K562 (cell line): Measurements from ENCODE around the gene FBXO9. TPM values are rescaled to one million over a fixed set of nuclear protein-coding genes. Genes with fewer than 3 reads are reported as not detected.
A peak's percentile ranks its signal among the peaks of the same experiment; 100 is the strongest.

Source experiments
- ATAC-seq: fragments of 200-7000 bp; cut with Tn5 transposase; 3 replicates; pipeline ENCODE4 v1.9.1; 2020; ENCODE audit warnings: moderate library complexity
- BruUV-seq: library from RNA; stranded (reverse); fragments of 400-500 nt; replicated peaks from 2 replicates; lab custom pipeline; 2021; lab: Mats Ljungman, UMichigan
- CTCF ChIA-PET: fragments of 300-600 bp; formaldehyde crosslinking; extraction: SDS; loops from one replicate; lab custom pipeline; 2021; ENCODE audit warnings: low intra/inter-chr PET ratio; lab: Yijun Ruan, JAX
- POLR2A ChIA-PET: fragments of 300-600, 350-650 bp; sonication (Branson Sonifier 250); formaldehyde crosslinking; extraction: SDS; loops from one replicate; lab custom pipeline; 2021; ENCODE audit warnings: antibody characterized with exemption, inconsistent platforms; lab: Yijun Ruan, JAX
- DNase-seq, 4 experiments: peaks; one replicate each; pipeline versions ENCODE4 v3.0.0 to v3.0.0-alpha.2; 2011 to 2018; ENCODE audit warnings: low spot score in 3 of 4, mixed read lengths in 3 of 4; ENCODE audit errors: extremely low read depth in 1 of 4
- FAIRE-seq: peaks from 2 replicates; lab custom pipeline; 2011; peaks lifted over from hg19 to GRCh38; lab: Jason Lieb, UNC
- H2AFZ ChIP-seq: 2 replicates; pipeline ENCODE4 v1.6.0; 2011; ENCODE audit warnings: low read depth, low read length, control low read depth, inconsistent platforms
- H3K27ac ChIP-seq: fragments of 200-600 bp; 3 replicates; pipeline ENCODE4 v1.8.0; 2011; ENCODE audit warnings: low read depth, mild to moderate bottlenecking, control low read depth, inconsistent platforms, low read length, moderate library complexity, mixed read lengths; ENCODE audit errors: extremely low read depth
- H3K27me3 ChIP-seq, 2 experiments: fragments of 300-600 bp in 1 of 2; 2 replicates in 1 of 2; 3 replicates in 1 of 2; pipeline versions ENCODE4 v1.6.0 to v1.8.0; 2011; ENCODE audit warnings: inconsistent platforms in 2 of 2, low read length in 2 of 2, mild to moderate bottlenecking in 1 of 2, mixed read lengths in 1 of 2, moderate library complexity in 1 of 2; ENCODE audit not compliant: control insufficient read depth in 2 of 2, insufficient read depth in 2 of 2
- H3K36me3 ChIP-seq: fragments of 300-600 bp; 3 replicates; pipeline ENCODE4 v1.8.0; 2011; ENCODE audit warnings: mild to moderate bottlenecking, low read length, inconsistent platforms; ENCODE audit not compliant: control insufficient read depth, insufficient read depth
- H3K4me1 ChIP-seq, 2 experiments: fragments of 200-600 bp in 1 of 2; replicated peaks in 1 of 2; 2 replicates in 1 of 2; 3 replicates in 1 of 2; pipeline versions ENCODE4 v1.5.1 to v1.8.0; 2011; ENCODE audit warnings: inconsistent platforms in 2 of 2, low read length in 2 of 2, mild to moderate bottlenecking in 1 of 2, mixed read lengths in 1 of 2, moderate library complexity in 1 of 2; ENCODE audit not compliant: control insufficient read depth in 2 of 2, insufficient read depth in 2 of 2
- H3K4me2 ChIP-seq: 2 replicates; pipeline ENCODE4 v1.6.1; 2011; ENCODE audit warnings: low read length, control low read depth, inconsistent platforms, mixed read lengths; ENCODE audit not compliant: insufficient read depth
- H3K4me3 ChIP-seq: fragments of 200-600 bp; sonication (generic), shearing (Covaris generic); 2 replicates; pipeline ENCODE4 v1.5.1; 2016; ENCODE audit warnings: control low read depth, inconsistent platforms
- H3K79me2 ChIP-seq: fragments of 200-600 bp; 3 replicates; pipeline ENCODE4 v1.8.0; 2011; ENCODE audit warnings: low read length, inconsistent platforms; ENCODE audit not compliant: control insufficient read depth, insufficient read depth
- H3K9ac ChIP-seq, 2 experiments: 2 replicates each; pipeline versions ENCODE4 v1.6.0 to v1.6.1; 2011; ENCODE audit warnings: low read depth in 2 of 2, low read length in 2 of 2, control low read depth in 1 of 2, inconsistent platforms in 1 of 2, mild to moderate bottlenecking in 1 of 2, mixed read lengths in 1 of 2; ENCODE audit not compliant: insufficient read depth in 1 of 2
- H3K9me1 ChIP-seq: one replicate; pipeline ENCODE4 v1.6.0; 2011; ENCODE audit warnings: inconsistent platforms, mild to moderate bottlenecking, low read length, moderate library complexity; ENCODE audit not compliant: control insufficient read depth, insufficient read depth
- H3K9me3 ChIP-seq: replicated peaks from 2 replicates; pipeline ENCODE4 v1.5.1; 2011; ENCODE audit warnings: low read depth, low read length, inconsistent platforms; ENCODE audit not compliant: control insufficient read depth, insufficient read depth
- H4K20me1 ChIP-seq: replicated peaks from 2 replicates; pipeline ENCODE4 v1.6.1; 2011; ENCODE audit warnings: low read length, inconsistent platforms, mixed read lengths; ENCODE audit not compliant: control insufficient read depth, insufficient read depth
- C11orf30 ChIP-seq: fragments of 450-650 bp; IDR thresholded peaks from 2 replicates; pipeline ENCODE4 v1.6.1; 2016; ENCODE audit warnings: low read depth, mild to moderate bottlenecking
- COPS2 ChIP-seq: fragments of 450-650 bp; conservative IDR thresholded peaks from 2 replicates; pipeline ENCODE4 v1.6.1; 2016; ENCODE audit warnings: mild to moderate bottlenecking, moderate library complexity
- GATAD2A ChIP-seq: fragments of 450-650 bp; IDR thresholded peaks from 2 replicates; pipeline ENCODE4 v1.6.1; 2017
- MYC ChIP-seq, 2 experiments: fragments of 250-450 bp in 1 of 2; sonication (Bioruptor Pico) in 1 of 2; IDR thresholded peaks; 2 replicates each; pipeline versions ENCODE4 v1.5.1 to v1.6.1; 2012 to 2021; ENCODE audit warnings: low read depth in 2 of 2, borderline replicate concordance in 1 of 2, improper control_type of control experiment in 1 of 2, low read length in 1 of 2, mild to moderate bottlenecking in 1 of 2, moderate library complexity in 1 of 2
- NCOA6 ChIP-seq: fragments of 450-650 bp; IDR thresholded peaks from 2 replicates; pipeline ENCODE4 v1.6.1; 2017; ENCODE audit warnings: mild to moderate bottlenecking
- NFE2 ChIP-seq: IDR thresholded peaks from 2 replicates; pipeline ENCODE4 v1.6.1; 2014; ENCODE audit warnings: antibody characterized with exemption, low read depth
- NONO ChIP-seq, 2 experiments: fragments of 200-400 bp in 1 of 2; fragments of 450-650 bp in 1 of 2; formaldehyde crosslinking in 1 of 2; IDR thresholded peaks; 2 replicates each; pipeline ENCODE4 v1.6.1; 2017; ENCODE audit warnings: low read depth in 2 of 2, mild to moderate bottlenecking in 2 of 2, moderate library complexity in 2 of 2, low read length in 1 of 2
- RAD21 ChIP-seq, 2 experiments: fragments of 250-450 bp in 1 of 2; fragments of 450-650 bp in 1 of 2; sonication (Bioruptor Pico) in 1 of 2; formaldehyde crosslinking in 1 of 2; IDR thresholded peaks in 1 of 2; conservative IDR thresholded peaks in 1 of 2; 2 replicates each; pipeline versions ENCODE4 v1.4.0 to v1.8.0; 2020 to 2022; ENCODE audit warnings: mild to moderate bottlenecking in 2 of 2, moderate library complexity in 1 of 2
- ZBTB49 ChIP-seq: sonication (generic); formaldehyde crosslinking; IDR thresholded peaks from 2 replicates; pipeline ENCODE4 v1.8.0; 2022; ENCODE audit warnings: missing genetic modification reagents, mild to moderate bottlenecking, borderline replicate concordance
- ZNF584 ChIP-seq: fragments of 200-800 bp; sonication (Bioruptor generic); IDR thresholded peaks from 2 replicates; pipeline ENCODE4 v1.6.1; 2016; ENCODE audit warnings: low read depth, mild to moderate bottlenecking, missing genetic modification characterization, missing compliant biosample characterization
- WGBS: fragments of 100-300 bp; shearing (Covaris generic); methylation state at CpG from one replicate; pipeline ENCODE4 v1.1.6; 2016; ENCODE audit warnings: low coverage, mixed read lengths; ENCODE audit not compliant: insufficient coverage; ENCODE audit errors: missing lambda C conversion rate; 5-methylcytosine and 5-hydroxymethylcytosine counted together
- in situ Hi-C: fragments of 300-500 bp; cut with MboI; formaldehyde crosslinking; loops from 4 replicates; pipeline ENCODE4 v1.15.0; 2018; ENCODE audit warnings: inconsistent platforms, mixed read lengths
- intact Hi-C: fragments of 100-400 bp; cut with micrococcal nuclease; formaldehyde crosslinking; loops from 2 replicates; pipeline ENCODE4 v1.14.2; 2022
- polyA plus RNA-seq, 8 experiments: library from polyadenylated mRNA; depleted of rRNA in 4 of 8; stranded (reverse) in 5 of 8; unstranded in 3 of 8; fragments of >200 nt; fragmentation: Nextera tagmentation in 2 of 8; fragmentation: Illumina TruSeq in 1 of 8; extraction: Ambion mirVana in 2 of 8; extraction: Trizol in 1 of 8; gene quantifications; 2 replicates each; pipeline versions ENCODE4 v1.2.1 to v1.2.3, GENCODE V29; 2011 to 2014; ENCODE audit warnings: inconsistent platforms in 1 of 8, missing spikeins in 1 of 8
- total RNA-seq, 7 experiments: library from RNA; depleted of rRNA in 6 of 7; stranded (reverse); fragments of >200 nt in 6 of 7; fragmentation: Illumina TruSeq in 2 of 7; extraction: Trizol in 2 of 7; gene quantifications; 2 replicates each; pipeline versions ENCODE4 v1.2.1 to v1.2.3, GENCODE V29; 2011 to 2021; ENCODE audit warnings: low replicate concordance in 1 of 7
- TF ChIP-seq, protein P1 (sequence below): fragments of 250-450 bp; sonication (Bioruptor Pico); IDR thresholded peaks from 2 replicates; pipeline ENCODE4 v1.5.0; 2021
- TF ChIP-seq, protein P2 (sequence below): fragments of 450-650 bp; IDR thresholded peaks from 2 replicates; pipeline ENCODE4 v1.6.1; 2014; ENCODE audit warnings: low read depth, mild to moderate bottlenecking, moderate library complexity, borderline replicate concordance
- TF ChIP-seq, protein P3 (sequence below), 2 experiments: IDR thresholded peaks; 2 replicates each; pipeline ENCODE4 v1.6.1; 2012; ENCODE audit warnings: improper control_type of control experiment in 2 of 2, low read depth in 2 of 2, low read length in 2 of 2, borderline replicate concordance in 1 of 2

FBXO9 gene
- total and polyA plus RNA-seq, 9 of the 15 experiments (the other 6 are each of a cell fraction or from before 2014, with no cell fraction given): 10.1 to 85.3 (median 51.4) TPM

GRCh38 chr6:53103993-53104675 is 38.9 kb downstream of the FBXO9 start:
- no peaks in the 10 kb centered on the region for H3K9me1 ChIP-seq
- no peaks in the 10 kb centered on the region for H3K79me2 ChIP-seq
- FAIRE-seq: peak; percentile 59
- H3K27ac ChIP-seq: no peak overlapping the region
- ChIA-PET CTCF (interaction anchor here (0.9 to 1.7 kb wide), 2 partner anchors 67 to 379 kb away, joined by 3 to 6 read pairs; no protein-coding TSS in a partner anchor), POLR2A (interaction anchor here (0.6 kb wide), 1 partner anchor 274 kb away, joined by 4 read pairs; no protein-coding TSS in a partner anchor)
- in situ Hi-C loops: no loop called here
- no TSS peak for BruUV-seq
- DNase-seq: peak in 2 of 4 experiments; percentile 11 to 15
- H3K9me3 ChIP-seq: no peaks in the 10 kb centered on the region; the same call in 1 of the 2 replicates
- ATAC-seq: peak; percentile 56
- 59% methylated on average over 3 of the region's 3 CpGs for WGBS
- H3K4me2 ChIP-seq: no peak overlapping the region
- H2AFZ ChIP-seq: no peak overlapping the region
- H3K9ac ChIP-seq: no peak overlapping the region
- no peaks in the 10 kb centered on the region for H3K4me1 ChIP-seq
- H3K4me3 ChIP-seq: no peak overlapping the region
- H4K20me1 ChIP-seq: no peaks in the 10 kb centered on the region
- intact Hi-C loops: no loop called here
- H3K36me3 ChIP-seq: peaks cover 31% of the 10 kb centered on the region; the same call in 1 of the 3 replicates
- no peaks in the 10 kb centered on the region for H3K27me3 ChIP-seq
- TF ChIP-seq ZBTB49 (CRISPR knock-in tag): no peak
- TF ChIP-seq NFE2: no peak
- TF ChIP-seq C11orf30: no peak
- no peak for TF ChIP-seq COPS2
- TF ChIP-seq, protein P1, sequence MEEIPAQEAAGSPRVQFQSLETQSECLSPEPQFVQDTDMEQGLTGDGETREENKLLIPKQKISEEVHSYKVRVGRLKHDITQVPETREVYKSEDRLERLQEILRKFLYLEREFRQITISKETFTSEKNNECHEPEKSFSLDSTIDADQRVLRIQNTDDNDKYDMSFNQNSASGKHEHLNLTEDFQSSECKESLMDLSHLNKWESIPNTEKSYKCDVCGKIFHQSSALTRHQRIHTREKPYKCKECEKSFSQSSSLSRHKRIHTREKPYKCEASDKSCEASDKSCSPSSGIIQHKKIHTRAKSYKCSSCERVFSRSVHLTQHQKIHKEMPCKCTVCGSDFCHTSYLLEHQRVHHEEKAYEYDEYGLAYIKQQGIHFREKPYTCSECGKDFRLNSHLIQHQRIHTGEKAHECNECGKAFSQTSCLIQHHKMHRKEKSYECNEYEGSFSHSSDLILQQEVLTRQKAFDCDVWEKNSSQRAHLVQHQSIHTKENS (CRISPR knock-in tag): no peak
- no peak for TF ChIP-seq NCOA6
- no peak for TF ChIP-seq ZNF584
- TF ChIP-seq MYC (IDR thresholded peaks at IDR 0.05; ENCODE audit: low read depth, low read length): no peak
- no peak for TF ChIP-seq MYC (CRISPR knock-in tag; IDR thresholded peaks at IDR 0.05; ENCODE audit: borderline replicate concordance, low read depth)
- TF ChIP-seq NONO (IDR thresholded peaks at IDR 0.05; ENCODE audit: low read depth in 2 of 2, low read length in 1 of 2): no peak
- no peak for TF ChIP-seq GATAD2A
- TF ChIP-seq, protein P2, sequence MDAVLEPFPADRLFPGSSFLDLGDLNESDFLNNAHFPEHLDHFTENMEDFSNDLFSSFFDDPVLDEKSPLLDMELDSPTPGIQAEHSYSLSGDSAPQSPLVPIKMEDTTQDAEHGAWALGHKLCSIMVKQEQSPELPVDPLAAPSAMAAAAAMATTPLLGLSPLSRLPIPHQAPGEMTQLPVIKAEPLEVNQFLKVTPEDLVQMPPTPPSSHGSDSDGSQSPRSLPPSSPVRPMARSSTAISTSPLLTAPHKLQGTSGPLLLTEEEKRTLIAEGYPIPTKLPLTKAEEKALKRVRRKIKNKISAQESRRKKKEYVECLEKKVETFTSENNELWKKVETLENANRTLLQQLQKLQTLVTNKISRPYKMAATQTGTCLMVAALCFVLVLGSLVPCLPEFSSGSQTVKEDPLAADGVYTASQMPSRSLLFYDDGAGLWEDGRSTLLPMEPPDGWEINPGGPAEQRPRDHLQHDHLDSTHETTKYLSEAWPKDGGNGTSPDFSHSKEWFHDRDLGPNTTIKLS: no peak
- TF ChIP-seq, protein P3, sequence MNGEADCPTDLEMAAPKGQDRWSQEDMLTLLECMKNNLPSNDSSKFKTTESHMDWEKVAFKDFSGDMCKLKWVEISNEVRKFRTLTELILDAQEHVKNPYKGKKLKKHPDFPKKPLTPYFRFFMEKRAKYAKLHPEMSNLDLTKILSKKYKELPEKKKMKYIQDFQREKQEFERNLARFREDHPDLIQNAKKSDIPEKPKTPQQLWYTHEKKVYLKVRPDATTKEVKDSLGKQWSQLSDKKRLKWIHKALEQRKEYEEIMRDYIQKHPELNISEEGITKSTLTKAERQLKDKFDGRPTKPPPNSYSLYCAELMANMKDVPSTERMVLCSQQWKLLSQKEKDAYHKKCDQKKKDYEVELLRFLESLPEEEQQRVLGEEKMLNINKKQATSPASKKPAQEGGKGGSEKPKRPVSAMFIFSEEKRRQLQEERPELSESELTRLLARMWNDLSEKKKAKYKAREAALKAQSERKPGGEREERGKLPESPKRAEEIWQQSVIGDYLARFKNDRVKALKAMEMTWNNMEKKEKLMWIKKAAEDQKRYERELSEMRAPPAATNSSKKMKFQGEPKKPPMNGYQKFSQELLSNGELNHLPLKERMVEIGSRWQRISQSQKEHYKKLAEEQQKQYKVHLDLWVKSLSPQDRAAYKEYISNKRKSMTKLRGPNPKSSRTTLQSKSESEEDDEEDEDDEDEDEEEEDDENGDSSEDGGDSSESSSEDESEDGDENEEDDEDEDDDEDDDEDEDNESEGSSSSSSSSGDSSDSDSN (IDR thresholded peaks at IDR 0.05; ENCODE audit: borderline replicate concordance in 1 of 2, low read depth in 2 of 2, low read length in 2 of 2): no peak
- TF ChIP-seq RAD21 (CRISPR knock-in tag; conservative IDR thresholded peaks at IDR 0.05 in 1 of 2, IDR thresholded peaks at IDR 0.05 in 1 of 2): peak; percentile 49 to 50
